ENCODE measurements around the gene TMEM242. TPM values are rescaled to one million over a fixed set of nuclear protein-coding genes. Genes with fewer than 3 reads are reported as not detected.

Gene TMEM242
- total and polyA plus RNA-seq, 8 donors: 3.4 to 6.2 (median 4.5) TPM

GRCh38 chr6:157242791-157243190, 80.5 kb downstream of the TMEM242 start:
- FAIRE-seq (no peak), ATAC-seq (no peak), DNase-seq (peak in 1 of 6 donors; percentile 24)
- no peaks in the 10 kb centered on the region for H3K4me1 ChIP-seq
- no peak overlapping the region for H3K4me3 ChIP-seq
- no peaks in the 10 kb centered on the region for H3K36me3 ChIP-seq
- no peaks in the 10 kb centered on the region for H3K9me3 ChIP-seq
- intact Hi-C loops (cut with DNase I): no loop called here
- no peaks in the 10 kb centered on the region for H3K27me3 ChIP-seq
- TF ChIP-seq, protein P1, sequence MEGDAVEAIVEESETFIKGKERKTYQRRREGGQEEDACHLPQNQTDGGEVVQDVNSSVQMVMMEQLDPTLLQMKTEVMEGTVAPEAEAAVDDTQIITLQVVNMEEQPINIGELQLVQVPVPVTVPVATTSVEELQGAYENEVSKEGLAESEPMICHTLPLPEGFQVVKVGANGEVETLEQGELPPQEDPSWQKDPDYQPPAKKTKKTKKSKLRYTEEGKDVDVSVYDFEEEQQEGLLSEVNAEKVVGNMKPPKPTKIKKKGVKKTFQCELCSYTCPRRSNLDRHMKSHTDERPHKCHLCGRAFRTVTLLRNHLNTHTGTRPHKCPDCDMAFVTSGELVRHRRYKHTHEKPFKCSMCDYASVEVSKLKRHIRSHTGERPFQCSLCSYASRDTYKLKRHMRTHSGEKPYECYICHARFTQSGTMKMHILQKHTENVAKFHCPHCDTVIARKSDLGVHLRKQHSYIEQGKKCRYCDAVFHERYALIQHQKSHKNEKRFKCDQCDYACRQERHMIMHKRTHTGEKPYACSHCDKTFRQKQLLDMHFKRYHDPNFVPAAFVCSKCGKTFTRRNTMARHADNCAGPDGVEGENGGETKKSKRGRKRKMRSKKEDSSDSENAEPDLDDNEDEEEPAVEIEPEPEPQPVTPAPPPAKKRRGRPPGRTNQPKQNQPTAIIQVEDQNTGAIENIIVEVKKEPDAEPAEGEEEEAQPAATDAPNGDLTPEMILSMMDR (IDR thresholded peaks at IDR 0.05): no peak
- peak overlapping the region in 2 of 4 donors; percentile 26 to 54 for H3K27ac ChIP-seq
- WGBS, 2 donors: 81 to 88% methylated on average over 6 of the region's 6 CpGs

- Histone ChIP-seq H3K9me3 (no peaks in the 10 kb centered on the region), H3K27ac (peak overlapping the region; percentile 38 to 80 (median 58)), H3K4me1 (no peaks in the 10 kb centered on the region), H3K27me3 (no peaks in the 10 kb centered on the region), H3K4me3 (no peak overlapping the region), H3K36me3 (no peaks in the 10 kb centered on the region)
- WGBS, 2 donors: 75 to 79% methylated on average over 10 of the region's 10 CpGs
- ATAC-seq: no peak
- peak in 1 of 6 donors; percentile 44 for DNase-seq
- FAIRE-seq: no peak
- intact Hi-C loops (cut with DNase I): no loop called here
- TF ChIP-seq, protein P1 (IDR thresholded peaks at IDR 0.05): no peak
These were observed 82.4 kb downstream of the TMEM242 start for GRCh38 chr6:157240960-157241311.

- TF ChIP-seq, protein P1 (IDR thresholded peaks at IDR 0.05): no peak
- H3K27me3 ChIP-seq: no peaks in the 10 kb centered on the region
- FAIRE-seq (no peak), ATAC-seq (peak; percentile 23 to 63 (median 50)), DNase-seq (peak in 2 of 6 donors; percentile 56 to 62)
- peak overlapping the region; percentile 38 to 80 (median 58) for H3K27ac ChIP-seq
- H3K4me1 ChIP-seq: peaks cover 0 to 1% (median 1%) of the 10 kb centered on the region in 3 donors
- no peaks in the 10 kb centered on the region for H3K36me3 ChIP-seq
- WGBS, 2 donors: 46% methylated on average over 26 to 28 of the region's 28 CpGs
- no peaks in the 10 kb centered on the region for H3K9me3 ChIP-seq
- peak overlapping the region in 1 of 4 donors; percentile 18 for H3K4me3 ChIP-seq
- intact Hi-C loops (cut with DNase I): no loop called here
These were observed 83.0 kb downstream of the TMEM242 start for GRCh38 chr6:157240059-157240959.

- Histone ChIP-seq H3K4me3 (peak overlapping the region in 1 of 4 donors; percentile 18), H3K27me3 (no peaks in the 10 kb centered on the region), H3K36me3 (no peaks in the 10 kb centered on the region), H3K9me3 (no peaks in the 10 kb centered on the region), H3K4me1 (peaks cover 0 to 6% (median 4%) of the 10 kb centered on the region in 3 donors), H3K27ac (peak overlapping the region; percentile 38 to 80 (median 58))
- DNase-seq (peak in 1 of 6 donors; percentile 33), FAIRE-seq (no peak), ATAC-seq (no peak)
- WGBS, 2 donors: 57 to 66% methylated on average over 12 of the region's 12 CpGs
- intact Hi-C loops (cut with DNase I): no loop called here
- TF ChIP-seq, protein P1 (IDR thresholded peaks at IDR 0.05): no peak
These were observed 83.7 kb downstream of the TMEM242 start for GRCh38 chr6:157239671-157240058.

Other genes starting within 250 kb of the TMEM242 start
- 1 to 10 TPM; 3.1 to 7.8 (median 4.2) TPM for gene ZDHHC14, start 57.7 kb upstream of the TMEM242 start, total RNA-seq
- 1 to 10 TPM; 6.3 to 9.9 TPM for gene ZDHHC14, start 57.7 kb upstream of the TMEM242 start, polyA plus RNA-seq